HEK293T (cell line): Measurements from ENCODE around the gene BICD1.

Experiments
- CTCF ChIA-PET: fragments of 350-600 bp; formaldehyde crosslinking; extraction: SDS; loops from one replicate; lab custom pipeline; 2021; ENCODE audit warnings: antibody characterized with exemption, inconsistent platforms; lab: Yijun Ruan, JAX
- POLR2A ChIA-PET: fragments of 350-600 bp; formaldehyde crosslinking; extraction: SDS; loops from one replicate; lab custom pipeline; 2020; ENCODE audit warnings: antibody characterized with exemption, inconsistent platforms; lab: Yijun Ruan, JAX
- DNase-seq: peaks from one replicate; pipeline ENCODE4 v3.0.0; 2012; ENCODE audit warnings: mixed read lengths; ENCODE audit errors: extremely low spot score
- ARNT ChIP-seq: fragments of 450-650 bp; IDR thresholded peaks from 2 replicates; pipeline ENCODE4 v1.6.1; 2017; ENCODE audit warnings: mild to moderate bottlenecking
- BHLHE40 ChIP-seq: fragments of 450-650 bp; IDR thresholded peaks from 2 replicates; pipeline ENCODE4 v1.6.1; 2016; ENCODE audit warnings: mild to moderate bottlenecking, moderate library complexity, borderline replicate concordance
- CTBP1 ChIP-seq: fragments of 450-650 bp; IDR thresholded peaks from 2 replicates; pipeline ENCODE4 v1.6.1; 2016; ENCODE audit warnings: borderline replicate concordance
- ELF4 ChIP-seq: fragments of 450-650 bp; IDR thresholded peaks from 2 replicates; pipeline ENCODE4 v1.6.1; 2017; ENCODE audit warnings: antibody characterized with exemption
- FOXA1 ChIP-seq: fragments of 450-650 bp; IDR thresholded peaks from 2 replicates; pipeline ENCODE4 v1.6.1; 2016; ENCODE audit warnings: mild to moderate bottlenecking
- FOXK2 ChIP-seq: fragments of 450-650 bp; IDR thresholded peaks from 2 replicates; pipeline ENCODE4 v1.6.1; 2016; ENCODE audit warnings: mild to moderate bottlenecking
- FOXM1 ChIP-seq: fragments of 450-650 bp; IDR thresholded peaks from 2 replicates; pipeline ENCODE4 v1.6.1; 2017; ENCODE audit warnings: mild to moderate bottlenecking, borderline replicate concordance
- HDGF ChIP-seq: fragments of 450-650 bp; IDR thresholded peaks from 2 replicates; pipeline ENCODE4 v1.6.1; 2017; ENCODE audit warnings: antibody characterized with exemption, borderline replicate concordance
- L3MBTL2 ChIP-seq: fragments of 450-650 bp; conservative IDR thresholded peaks from 2 replicates; pipeline ENCODE4 v1.6.1; 2016; ENCODE audit warnings: mild to moderate bottlenecking
- LEF1 ChIP-seq: fragments of 450-650 bp; IDR thresholded peaks from 2 replicates; pipeline ENCODE4 v1.6.1; 2017; ENCODE audit warnings: mild to moderate bottlenecking, borderline replicate concordance
- NFRKB ChIP-seq: fragments of 450-650 bp; IDR thresholded peaks from 2 replicates; pipeline ENCODE4 v1.6.1; 2016; ENCODE audit warnings: mild to moderate bottlenecking, moderate library complexity
- SP1 ChIP-seq: fragments of 450-650 bp; IDR thresholded peaks from 2 replicates; pipeline ENCODE4 v1.6.1; 2017
- SUZ12 ChIP-seq: fragments of 450-650 bp; IDR thresholded peaks from 2 replicates; pipeline ENCODE4 v1.6.1; 2016; ENCODE audit warnings: mild to moderate bottlenecking
- TARDBP ChIP-seq: fragments of 450-650 bp; IDR thresholded peaks from 2 replicates; pipeline ENCODE4 v1.6.1; 2016
- ZNF384 ChIP-seq: fragments of 450-650 bp; IDR thresholded peaks from 2 replicates; pipeline ENCODE4 v1.6.1; 2016
- TF ChIP-seq, protein P1 (sequence below): fragments of 450-650 bp; IDR thresholded peaks from 2 replicates; pipeline ENCODE4 v1.6.1; 2016

BICD1 gene

DNA sequence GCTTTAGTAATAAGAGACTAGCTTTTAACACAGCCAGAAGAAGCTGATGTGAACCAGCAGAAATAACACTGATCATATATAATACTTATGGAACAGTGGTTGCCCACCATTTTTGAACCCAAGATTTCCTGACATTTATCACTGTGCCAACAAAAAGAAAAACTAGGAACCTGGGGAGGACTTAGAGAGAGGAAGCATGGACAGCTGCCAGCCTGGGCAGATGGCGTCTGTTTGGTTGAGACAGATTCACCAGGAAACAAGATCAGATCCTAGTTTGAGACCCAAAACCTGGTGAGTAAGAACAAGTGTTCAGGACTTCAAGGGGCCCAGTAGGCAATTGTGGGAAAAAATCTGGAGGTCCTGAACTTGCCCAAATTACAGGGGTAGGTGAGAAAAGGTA, 95.3 kb downstream of the BICD1 start:
- TF ChIP-seq CTBP1 = no peak
- no peak for TF ChIP-seq BHLHE40
- no peak for TF ChIP-seq SP1
- no peak for TF ChIP-seq ARNT
- TF ChIP-seq TARDBP = no peak
- no peak for TF ChIP-seq SUZ12
- no peak for TF ChIP-seq FOXA1
- TF ChIP-seq NFRKB = no peak
- TF ChIP-seq L3MBTL2 = no peak
- no peak for TF ChIP-seq FOXM1
- TF ChIP-seq, protein P1, sequence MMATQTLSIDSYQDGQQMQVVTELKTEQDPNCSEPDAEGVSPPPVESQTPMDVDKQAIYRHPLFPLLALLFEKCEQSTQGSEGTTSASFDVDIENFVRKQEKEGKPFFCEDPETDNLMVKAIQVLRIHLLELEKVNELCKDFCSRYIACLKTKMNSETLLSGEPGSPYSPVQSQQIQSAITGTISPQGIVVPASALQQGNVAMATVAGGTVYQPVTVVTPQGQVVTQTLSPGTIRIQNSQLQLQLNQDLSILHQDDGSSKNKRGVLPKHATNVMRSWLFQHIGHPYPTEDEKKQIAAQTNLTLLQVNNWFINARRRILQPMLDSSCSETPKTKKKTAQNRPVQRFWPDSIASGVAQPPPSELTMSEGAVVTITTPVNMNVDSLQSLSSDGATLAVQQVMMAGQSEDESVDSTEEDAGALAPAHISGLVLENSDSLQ = no peak
- TF ChIP-seq ELF4 = no peak
- no peak for TF ChIP-seq HDGF
- DNase-seq = no peak
- POLR2A ChIA-PET = no interaction called here
- CTCF ChIA-PET = no interaction called here

DNA sequence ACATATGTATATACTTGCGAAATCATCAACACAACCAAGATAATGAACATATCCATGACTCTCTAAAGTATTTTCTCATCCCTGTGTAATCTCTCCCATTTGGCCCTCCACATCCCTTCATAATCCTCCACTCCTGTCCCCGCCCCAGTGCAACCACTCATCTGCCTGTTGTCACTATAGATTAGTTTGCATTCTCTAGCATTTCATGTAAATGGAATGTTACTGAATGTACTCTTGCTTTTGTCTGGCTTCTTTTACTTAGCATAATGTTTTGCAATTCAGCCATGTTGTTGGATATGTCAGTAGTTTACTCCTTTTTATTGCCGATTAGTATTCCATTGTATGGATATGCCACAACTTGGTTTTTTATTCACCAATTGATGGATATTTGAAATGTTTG, 99.1 kb downstream of the BICD1 start:
- POLR2A ChIA-PET = no interaction called here
- TF ChIP-seq NFRKB = no peak
- no peak for TF ChIP-seq HDGF
- TF ChIP-seq SP1 = no peak
- no peak for TF ChIP-seq TARDBP
- no peak for TF ChIP-seq L3MBTL2
- TF ChIP-seq FOXM1 = no peak
- TF ChIP-seq ZNF384 = no peak
- TF ChIP-seq, protein P1 = no peak
- no peak for TF ChIP-seq FOXK2
- TF ChIP-seq SUZ12 = no peak
- TF ChIP-seq CTBP1 = no peak

DNA sequence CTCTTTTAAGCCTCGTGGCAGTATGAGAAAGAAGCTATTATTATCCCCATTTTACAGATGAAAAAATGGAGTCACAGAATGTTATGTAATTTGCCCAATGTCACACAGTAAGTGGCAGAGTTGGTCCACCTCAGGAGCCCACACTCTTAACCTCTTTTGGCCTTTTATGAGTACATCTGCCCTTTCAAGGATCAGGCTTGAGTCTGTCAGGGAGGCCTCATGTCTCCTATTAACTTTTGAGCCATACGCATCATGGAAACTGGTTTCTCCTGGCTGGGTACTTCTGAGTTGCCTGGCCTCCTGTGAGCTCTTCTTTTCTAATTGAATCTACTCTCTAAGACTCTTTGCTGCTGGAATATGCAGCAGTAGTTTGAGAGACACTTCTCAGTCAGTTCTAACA, 101.7 kb downstream of the BICD1 start:
- CTCF ChIA-PET = interaction anchor here (0.6 kb wide), 1 partner anchor 24 kb away, joined by 3 read pairs; no protein-coding TSS in a partner anchor
- no peak for DNase-seq
- no peak for TF ChIP-seq FOXK2
- no peak for TF ChIP-seq FOXM1
- TF ChIP-seq TARDBP = no peak
- no peak for TF ChIP-seq LEF1
- TF ChIP-seq, protein P1 = no peak
- POLR2A ChIA-PET = no interaction called here

More for the DNA sequence above, 99.1 kb downstream of the BICD1 start:
- DNase-seq = no peak
- CTCF ChIA-PET = no interaction called here

DNA sequence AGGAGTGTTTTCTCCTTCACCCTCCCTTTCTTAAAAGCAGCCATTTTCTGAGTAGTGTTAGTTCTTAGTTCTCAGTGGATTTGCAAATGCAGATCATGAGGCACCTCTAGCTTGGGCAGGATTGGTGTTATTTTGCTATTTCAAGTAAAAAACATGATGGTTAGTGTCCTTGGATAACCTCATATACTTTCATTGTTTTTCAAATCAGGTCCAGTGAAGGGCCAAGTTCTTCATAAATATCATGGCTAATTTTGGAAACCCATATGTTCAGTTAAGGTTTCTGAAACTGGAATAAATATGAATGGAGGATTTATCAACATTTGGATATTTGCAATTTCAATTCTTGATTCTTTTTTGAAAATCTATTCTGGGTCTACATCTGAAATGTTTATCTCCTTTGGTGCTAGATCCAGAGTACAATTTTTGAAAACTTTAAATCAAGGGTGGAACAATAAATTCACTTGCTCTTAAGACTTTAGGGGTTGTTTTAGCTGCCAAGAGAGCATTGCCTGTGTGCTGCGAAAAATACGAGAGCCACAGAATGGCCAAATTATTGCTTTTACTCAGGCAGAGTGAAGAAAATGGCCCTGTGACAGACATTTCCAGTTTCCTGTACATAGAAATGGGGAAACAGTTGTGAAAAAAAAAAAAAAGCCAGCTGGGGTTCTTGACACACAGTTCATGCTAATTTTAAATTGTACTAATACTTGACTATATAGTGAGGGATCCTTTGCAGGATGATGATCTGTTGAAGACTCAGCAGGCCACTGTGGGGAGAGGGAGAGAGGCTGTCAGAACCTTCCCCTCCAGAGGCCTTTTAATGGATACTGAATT, 104.6 kb downstream of the BICD1 start:
- TF ChIP-seq ZNF384 = no peak
- TF ChIP-seq, protein P1 = no peak
- TF ChIP-seq NFRKB = no peak
- TF ChIP-seq CTBP1 = no peak
- TF ChIP-seq FOXM1 = no peak
- TF ChIP-seq FOXK2 = no peak
- TF ChIP-seq TARDBP = no peak
- no peak for TF ChIP-seq ELF4
- TF ChIP-seq L3MBTL2 = no peak
- no peak for TF ChIP-seq HDGF
- DNase-seq = no peak
- CTCF ChIA-PET = no interaction called here
- POLR2A ChIA-PET = no interaction called here

DNA sequence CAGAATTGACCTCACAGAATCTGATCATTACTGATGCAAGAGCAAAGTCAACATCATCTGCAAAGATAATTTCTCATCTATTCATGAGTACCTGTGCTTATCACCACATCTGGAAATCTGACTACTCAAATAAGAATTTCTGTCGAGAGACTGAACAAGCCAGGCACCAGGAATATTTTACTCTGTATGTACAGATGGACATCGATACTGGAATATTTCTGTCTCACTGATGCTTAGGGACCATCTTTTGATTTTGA, 105.2 kb downstream of the BICD1 start:
- DNase-seq = no peak
- POLR2A ChIA-PET = no interaction called here

More for the DNA sequence above, 105.2 kb downstream of the BICD1 start:
- CTCF ChIA-PET = no interaction called here
- TF ChIP-seq L3MBTL2 (no peak), ZNF384 (no peak), HDGF (no peak), SP1 (no peak), ARNT (no peak), BHLHE40 (no peak), NFRKB (no peak), ELF4 (no peak), TARDBP (no peak), SUZ12 (no peak), LEF1 (no peak), FOXM1 (no peak)
- TF ChIP-seq, protein P1 = no peak
